HCEC 1CT (cell line): ENCODE measurements around the gene POLA1.

ENCODE experiments used
- DNase-seq: peaks from one replicate; pipeline ENCODE4 v3.0.0-alpha.2; 2017

The POLA1 gene

GRCh38 chrX:24702362-24703184 lies 8.9 kb downstream of the POLA1 start:
- DNase-seq = no peak

GRCh38 chrX:24703185-24703494 lies 9.4 kb downstream of the POLA1 start:
- DNase-seq = no peak

- no peak for DNase-seq
Observed at GRCh38 chrX:24718771-24719170, 25.1 kb downstream of the POLA1 start.

- no peak for DNase-seq
Observed at GRCh38 chrX:24720036-24720435, 26.3 kb downstream of the POLA1 start.

DNA sequence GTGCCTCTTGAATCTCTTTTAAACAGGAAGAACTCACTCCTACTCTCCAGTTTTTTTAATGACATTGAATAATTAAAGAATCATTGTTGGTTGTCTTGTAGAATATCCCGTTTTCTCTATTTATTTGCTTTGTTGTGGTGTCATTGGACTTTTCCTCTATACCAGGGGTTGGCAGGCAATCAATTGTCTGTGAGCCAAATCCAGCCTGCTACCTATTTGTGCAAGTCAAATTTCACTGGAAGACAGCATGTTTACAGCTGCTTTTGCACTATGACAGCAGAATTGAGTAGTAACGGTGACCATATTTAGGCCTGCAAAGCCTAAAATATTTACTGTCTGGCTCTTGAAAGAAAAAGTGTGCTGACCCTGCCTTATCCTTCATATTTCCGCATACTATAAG lies 34.8 kb downstream of the POLA1 start:
- DNase-seq = no peak

DNA sequence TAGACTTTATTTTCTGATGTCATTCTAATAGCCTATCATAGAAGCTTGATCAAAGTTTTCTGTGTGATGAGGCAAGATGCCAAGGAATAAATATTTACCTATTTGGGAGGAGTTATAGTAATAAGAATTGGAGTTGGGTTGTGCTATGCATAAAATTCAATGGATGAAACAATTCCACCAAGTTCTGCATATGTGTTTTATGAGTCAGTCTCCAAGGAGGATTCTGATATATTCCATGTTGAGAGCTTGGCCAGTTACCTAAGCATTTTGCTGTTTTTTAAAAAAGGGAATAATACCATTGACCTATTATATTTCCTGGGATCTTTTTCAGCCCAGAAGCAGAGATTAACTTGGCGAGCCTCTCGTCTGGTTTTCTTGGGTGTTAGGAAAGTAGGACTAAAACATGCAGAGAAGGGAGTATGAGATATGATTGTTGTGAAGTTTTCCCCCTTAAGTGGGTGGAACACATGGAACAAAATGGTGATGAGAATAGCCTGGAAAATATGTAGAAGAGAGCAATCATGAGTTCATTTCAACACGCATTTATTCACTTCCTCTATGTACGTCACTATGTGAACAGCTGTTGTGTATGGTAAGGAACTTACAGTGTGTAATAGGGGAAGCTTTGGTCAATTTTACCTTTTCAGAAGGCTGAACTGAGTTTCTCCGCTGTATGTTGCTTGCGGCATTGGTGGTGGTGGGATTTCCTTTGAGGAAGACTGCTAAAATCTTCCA lies 39.2 kb downstream of the POLA1 start:
- DNase-seq = no peak

DNA sequence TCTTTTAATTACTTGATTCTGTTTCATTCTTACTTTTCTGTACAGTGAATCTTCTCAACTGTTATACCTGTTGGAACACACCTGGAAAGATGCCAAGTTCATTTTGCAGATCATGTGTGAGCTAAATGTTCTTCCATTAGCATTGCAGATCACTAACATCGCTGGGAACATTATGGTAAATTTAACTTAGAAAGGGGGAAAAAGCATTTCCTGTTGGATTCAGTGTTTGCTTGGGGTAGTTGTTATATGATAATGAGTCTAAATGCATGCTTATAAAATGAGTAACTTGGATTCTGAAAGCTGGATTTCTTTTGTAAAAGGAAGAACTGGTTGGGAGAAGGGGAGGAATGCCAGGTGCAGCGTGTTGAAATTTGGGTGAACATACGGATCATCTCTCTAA lies 47.6 kb downstream of the POLA1 start:
- no peak for DNase-seq

GRCh38 chrX:24748196-24748595 lies 54.5 kb downstream of the POLA1 start:
- DNase-seq = no peak

DNA sequence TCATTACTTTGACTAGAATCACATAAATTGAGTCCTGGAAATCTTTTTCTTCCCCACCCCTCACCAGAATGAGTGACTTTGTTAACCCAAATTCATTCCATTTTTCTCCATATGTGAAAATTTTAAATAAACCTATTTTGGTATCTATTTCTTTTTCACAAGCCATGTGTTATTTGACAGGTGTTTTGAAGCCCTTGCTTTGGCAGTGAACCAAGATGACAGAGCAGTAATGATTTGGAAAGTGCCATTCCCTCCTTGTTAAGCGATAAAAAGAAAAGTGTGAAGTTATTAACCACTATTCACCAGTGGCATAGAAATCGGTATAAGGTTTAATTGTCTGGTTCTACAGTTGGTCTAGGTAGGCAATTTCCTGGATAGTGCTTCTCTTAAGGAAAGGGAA lies 66.1 kb downstream of the POLA1 start:
- no peak for DNase-seq

- DNase-seq = no peak
Observed at GRCh38 chrX:24760363-24761000, 66.8 kb downstream of the POLA1 start.

- no peak for DNase-seq
Observed at GRCh38 chrX:24761306-24761705, 67.6 kb downstream of the POLA1 start.

- no peak for DNase-seq
Observed at GRCh38 chrX:24763989-24764388, 70.3 kb downstream of the POLA1 start.

GRCh38 chrX:24767557-24767956 lies 73.8 kb downstream of the POLA1 start:
- DNase-seq = peak; percentile 6

GRCh38 chrX:24768556-24768955 lies 74.8 kb downstream of the POLA1 start:
- no peak for DNase-seq

- DNase-seq = no peak
Observed at GRCh38 chrX:24774650-24775049, 80.9 kb downstream of the POLA1 start.

GRCh38 chrX:24775891-24776290 lies 82.2 kb downstream of the POLA1 start:
- DNase-seq = no peak

GRCh38 chrX:24777660-24778059 lies 83.9 kb downstream of the POLA1 start:
- no peak for DNase-seq

DNA sequence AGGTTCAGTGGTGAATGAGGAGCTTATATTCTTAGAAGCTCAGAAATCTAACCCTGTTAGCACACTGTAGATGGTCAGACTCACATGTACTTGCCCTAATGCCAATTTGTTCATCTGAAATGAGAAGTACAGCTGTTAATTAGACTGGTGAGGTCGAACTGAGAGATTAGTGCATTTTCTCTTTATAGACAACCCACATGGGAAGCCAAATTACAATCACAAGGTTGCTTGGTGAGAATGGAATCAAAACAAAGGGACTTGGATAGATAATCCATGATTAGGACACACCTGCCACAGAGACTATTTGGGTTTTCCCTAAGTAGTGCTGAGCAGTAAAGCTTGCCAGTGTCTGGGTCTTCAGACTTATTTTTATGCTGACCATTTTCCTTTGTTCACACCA lies 88.3 kb downstream of the POLA1 start:
- no peak for DNase-seq

GRCh38 chrX:24789047-24789446 lies 95.3 kb downstream of the POLA1 start:
- DNase-seq = no peak

DNA sequence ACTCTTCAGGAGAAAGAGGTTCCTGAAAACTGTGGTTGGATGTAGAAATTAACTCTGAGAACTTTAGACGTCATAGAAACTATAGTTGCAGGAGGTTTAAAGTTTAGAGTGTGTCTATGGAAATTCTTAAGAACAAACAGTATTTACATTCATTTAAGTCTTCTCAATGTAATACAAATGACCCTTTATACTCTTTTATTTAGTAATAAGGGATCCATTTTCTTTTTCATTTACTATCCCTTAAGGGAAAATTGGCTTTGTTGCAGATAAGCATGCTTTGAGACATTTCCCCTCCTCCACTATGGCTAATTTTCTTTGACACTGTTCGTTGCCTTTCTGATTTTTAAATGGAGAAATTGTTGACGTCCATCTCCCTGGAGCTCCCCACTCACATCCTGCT lies 96.4 kb downstream of the POLA1 start:
- no peak for DNase-seq

GRCh38 chrX:24796204-24796603 lies 102.5 kb downstream of the POLA1 start:
- DNase-seq = no peak

DNA sequence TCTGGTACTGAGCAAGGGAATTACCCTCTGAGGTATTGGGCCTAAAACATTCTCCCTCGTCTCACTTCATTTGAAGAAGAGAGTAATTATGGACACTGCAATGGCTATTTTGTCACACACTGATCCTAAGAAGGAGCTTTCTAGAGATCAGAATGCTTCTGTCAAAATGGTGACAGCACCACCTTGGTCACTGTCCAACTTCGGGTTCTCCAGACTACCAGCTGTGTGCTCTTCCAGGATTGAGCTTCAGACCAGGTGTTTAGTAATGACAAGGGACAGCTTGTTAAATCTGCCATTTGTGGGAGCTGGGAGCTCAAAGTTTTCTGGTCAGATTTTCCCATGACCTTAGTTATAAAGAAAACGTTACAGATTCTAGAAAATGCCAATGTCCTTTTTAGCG lies 105.4 kb downstream of the POLA1 start:
- no peak for DNase-seq

DNA sequence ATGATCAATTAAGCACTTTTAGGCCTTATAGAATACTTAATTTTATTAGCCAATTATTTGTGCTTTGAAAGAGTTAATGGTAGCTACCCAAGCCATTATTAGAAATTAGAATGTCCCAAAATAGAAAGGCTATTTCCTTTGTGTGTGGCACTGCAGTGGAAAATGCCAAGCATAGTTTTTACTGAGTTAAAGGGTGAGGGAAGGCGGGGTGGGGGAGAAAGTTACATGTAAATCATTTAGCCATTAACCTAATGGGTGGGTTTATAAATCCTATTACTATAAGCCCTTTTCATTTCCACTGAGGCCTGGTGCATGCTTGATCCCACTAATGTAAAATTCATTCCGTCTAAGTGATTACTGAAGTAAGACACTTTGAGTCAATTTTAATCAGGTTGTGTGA lies 105.8 kb downstream of the POLA1 start:
- DNase-seq = no peak

DNA sequence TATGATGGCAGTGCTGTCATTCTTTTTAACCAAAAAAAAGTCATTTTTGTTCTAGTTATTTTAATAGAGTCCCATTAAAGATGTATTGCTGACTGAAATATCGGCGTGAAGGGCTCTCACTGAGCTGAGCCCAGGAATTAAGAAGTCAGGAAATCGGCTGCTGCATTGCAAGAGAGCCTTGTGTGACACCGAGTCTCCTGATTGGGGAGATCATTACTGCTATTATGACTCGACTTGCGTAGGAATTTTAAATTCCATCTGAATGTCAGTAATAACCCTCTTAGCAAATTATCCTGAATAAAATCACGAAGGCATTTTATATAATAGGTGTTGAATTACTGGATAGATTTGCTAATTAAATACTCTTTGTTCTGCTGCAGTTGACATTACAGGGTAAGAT lies 111.5 kb downstream of the POLA1 start:
- DNase-seq = no peak
